Measurements from ENCODE around the gene EIF2S2.

- TF ChIP-seq FOXP4 (CRISPR knock-in tag; IDR thresholded peaks at IDR 0.05) (no peak), ZBTB43 (CRISPR knock-in tag; IDR thresholded peaks at IDR 0.05) (no peak), CTCF (IDR thresholded peaks at IDR 0.05) (no peak), FOXJ3 (CRISPR knock-in tag; IDR thresholded peaks at IDR 0.05; ENCODE audit: borderline replicate concordance) (no peak), TP53 (CRISPR knock-in tag; IDR thresholded peaks at IDR 0.05) (no peak), ATF3 (CRISPR knock-in tag; conservative IDR thresholded peaks at IDR 0.05) (no peak), CREB1 (CRISPR knock-in tag; IDR thresholded peaks at IDR 0.05) (no peak), ATF6 (CRISPR knock-in tag; IDR thresholded peaks at IDR 0.05) (no peak), USF2 (CRISPR knock-in tag; IDR thresholded peaks at IDR 0.05) (no peak), KAT7 (CRISPR knock-in tag; IDR thresholded peaks at IDR 0.05; ENCODE audit: borderline replicate concordance) (no peak), CBFB (CRISPR knock-in tag; IDR thresholded peaks at IDR 0.05; ENCODE audit: low read depth) (no peak)
Observed at GRCh38 chr20:34100576-34100975, 11.5 kb downstream of the EIF2S2 start.

Data from WTC11 (cell line).